Measurements from ENCODE around the gene TRAPPC5. TPM values are rescaled to one million over a fixed set of nuclear protein-coding genes. Genes with fewer than 3 reads are reported as not detected.
"Not testable (repeated sequence)": the region's sequence is repeated elsewhere in the genome, so short reads cannot be mapped to it uniquely, and the experiment has no call there.

TRAPPC5 gene
- total RNA-seq, 1 donor from 2014 or later: 75.3 TPM

DNA sequence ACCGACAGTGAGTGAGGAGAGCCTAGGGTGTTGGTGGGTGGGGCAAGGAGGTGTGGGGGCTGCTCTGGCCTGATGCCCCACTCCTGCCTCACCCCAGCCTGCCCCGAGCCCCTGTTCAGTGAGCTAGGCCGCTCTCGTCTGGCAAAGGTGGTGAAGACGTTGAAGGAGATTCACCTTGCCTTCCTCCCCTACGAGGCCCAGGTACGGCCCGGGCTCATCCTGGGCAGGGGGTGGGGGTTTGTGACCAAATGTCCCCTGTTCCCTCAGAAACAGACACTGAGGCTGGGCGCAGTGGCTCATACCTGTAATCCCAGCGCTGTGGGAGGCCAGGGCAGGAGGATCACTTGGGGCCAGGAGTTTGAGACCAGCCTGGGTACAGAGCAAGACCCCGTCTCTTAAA is 39.8 kb upstream of the TRAPPC5 start:
- no peak overlapping the region for H3K4me3 ChIP-seq
- H3K9me3 ChIP-seq: no peaks in the 10 kb centered on the region
- TF ChIP-seq, protein P1, sequence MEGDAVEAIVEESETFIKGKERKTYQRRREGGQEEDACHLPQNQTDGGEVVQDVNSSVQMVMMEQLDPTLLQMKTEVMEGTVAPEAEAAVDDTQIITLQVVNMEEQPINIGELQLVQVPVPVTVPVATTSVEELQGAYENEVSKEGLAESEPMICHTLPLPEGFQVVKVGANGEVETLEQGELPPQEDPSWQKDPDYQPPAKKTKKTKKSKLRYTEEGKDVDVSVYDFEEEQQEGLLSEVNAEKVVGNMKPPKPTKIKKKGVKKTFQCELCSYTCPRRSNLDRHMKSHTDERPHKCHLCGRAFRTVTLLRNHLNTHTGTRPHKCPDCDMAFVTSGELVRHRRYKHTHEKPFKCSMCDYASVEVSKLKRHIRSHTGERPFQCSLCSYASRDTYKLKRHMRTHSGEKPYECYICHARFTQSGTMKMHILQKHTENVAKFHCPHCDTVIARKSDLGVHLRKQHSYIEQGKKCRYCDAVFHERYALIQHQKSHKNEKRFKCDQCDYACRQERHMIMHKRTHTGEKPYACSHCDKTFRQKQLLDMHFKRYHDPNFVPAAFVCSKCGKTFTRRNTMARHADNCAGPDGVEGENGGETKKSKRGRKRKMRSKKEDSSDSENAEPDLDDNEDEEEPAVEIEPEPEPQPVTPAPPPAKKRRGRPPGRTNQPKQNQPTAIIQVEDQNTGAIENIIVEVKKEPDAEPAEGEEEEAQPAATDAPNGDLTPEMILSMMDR (IDR thresholded peaks at IDR 0.05): no peak
- H3K27ac ChIP-seq: no peak overlapping the region
- peaks cover 30% of the 10 kb centered on the region for H3K4me1 ChIP-seq
- intact Hi-C loops (cut with DNase I): no loop called here
- no peak for DNase-seq
- H3K36me3 ChIP-seq: peaks cover 26% of the 10 kb centered on the region
- H3K27me3 ChIP-seq (ENCODE audit: low read depth): peaks cover 7% of the 10 kb centered on the region
- ATAC-seq: no peak

DNA sequence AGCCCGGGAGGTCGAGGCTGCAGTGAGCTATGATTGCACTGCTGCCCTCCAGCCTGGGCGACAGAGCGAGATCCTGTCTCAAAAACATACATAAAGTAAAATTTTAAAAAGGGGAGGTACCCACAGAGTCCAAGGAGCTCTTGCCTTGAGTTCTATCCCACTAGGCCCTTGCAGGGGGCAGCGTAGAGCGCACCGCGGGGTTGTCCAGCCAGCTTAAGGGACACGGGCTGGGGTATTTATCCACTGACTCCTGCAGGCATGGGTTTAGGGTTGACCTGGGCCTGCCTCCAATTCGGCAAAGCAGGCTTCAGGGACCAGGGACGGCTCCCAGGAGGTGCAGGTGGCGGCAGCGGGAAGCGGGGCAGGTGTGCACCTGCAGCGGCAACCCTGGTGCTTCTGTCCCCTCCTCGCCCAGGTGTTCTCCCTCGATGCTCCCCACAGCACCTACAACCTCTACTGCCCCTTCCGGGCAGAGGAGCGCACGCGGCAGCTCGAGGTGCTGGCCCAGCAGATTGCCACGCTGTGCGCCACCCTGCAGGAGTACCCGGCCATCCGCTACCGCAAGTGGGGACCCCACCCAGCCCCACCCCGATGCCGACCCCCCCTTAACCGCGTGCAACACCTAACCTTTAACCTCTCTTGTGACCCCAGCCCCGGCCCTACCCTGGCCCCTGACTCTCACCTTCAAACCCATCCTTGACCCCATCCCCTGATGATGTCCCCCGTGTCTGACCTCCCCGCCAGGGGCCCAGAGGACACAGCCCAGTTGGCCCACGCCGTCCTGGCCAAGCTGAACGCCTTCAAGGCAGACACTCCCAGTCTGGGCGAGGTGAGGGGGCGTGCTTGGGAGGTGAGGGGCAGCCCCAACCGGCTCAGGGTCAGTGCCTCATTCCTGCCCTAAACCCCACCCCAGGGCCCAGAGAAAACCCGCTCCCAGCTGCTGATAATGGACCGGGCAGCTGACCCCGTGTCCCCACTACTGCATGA is 39.0 kb upstream of the TRAPPC5 start:
- Histone ChIP-seq H3K27me3 (ENCODE audit: low read depth) (peaks cover 7% of the 10 kb centered on the region), H3K9me3 (no peaks in the 10 kb centered on the region), H3K27ac (no peak overlapping the region), H3K4me3 (no peak overlapping the region), H3K36me3 (peaks cover 32% of the 10 kb centered on the region), H3K4me1 (peaks cover 23% of the 10 kb centered on the region)
- intact Hi-C loops (cut with DNase I): no loop called here
- ATAC-seq: no peak
- TF ChIP-seq, protein P1 (IDR thresholded peaks at IDR 0.05): no peak
- no peak for DNase-seq

DNA sequence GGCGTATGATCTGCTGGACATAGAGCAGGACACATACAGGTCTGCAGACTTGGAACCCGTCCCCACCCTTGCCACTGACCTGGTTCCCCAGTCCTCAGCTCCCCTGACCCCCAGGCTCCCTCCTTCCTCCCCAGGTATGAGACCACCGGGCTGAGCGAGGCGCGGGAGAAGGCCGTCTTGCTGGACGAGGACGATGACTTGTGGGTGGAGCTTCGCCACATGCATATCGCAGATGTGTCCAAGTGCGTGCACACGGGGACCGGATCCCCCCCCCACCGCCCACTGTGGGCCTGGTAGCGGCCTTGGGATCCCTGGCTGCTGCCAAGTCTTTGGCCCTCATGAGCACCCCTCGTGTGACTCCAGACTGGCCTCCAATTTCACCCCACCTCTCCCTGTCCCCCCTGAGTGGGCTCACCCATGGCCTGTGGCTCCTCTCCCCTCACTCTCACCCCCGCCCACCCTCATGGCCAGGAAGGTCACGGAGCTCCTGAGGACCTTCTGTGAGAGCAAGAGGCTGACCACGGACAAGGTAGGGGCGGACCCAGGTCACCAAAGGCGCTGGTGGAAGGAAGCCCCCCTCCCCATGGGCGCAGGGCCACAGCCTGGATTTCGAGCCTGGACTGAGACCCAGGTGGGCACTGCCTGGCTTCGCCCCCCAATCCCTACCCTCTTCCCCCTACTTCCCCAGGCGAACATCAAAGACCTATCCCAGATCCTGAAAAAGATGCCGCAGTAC is 38.2 kb upstream of the TRAPPC5 start:
- no peaks in the 10 kb centered on the region for H3K9me3 ChIP-seq
- peaks cover 41% of the 10 kb centered on the region for H3K36me3 ChIP-seq

DNA sequence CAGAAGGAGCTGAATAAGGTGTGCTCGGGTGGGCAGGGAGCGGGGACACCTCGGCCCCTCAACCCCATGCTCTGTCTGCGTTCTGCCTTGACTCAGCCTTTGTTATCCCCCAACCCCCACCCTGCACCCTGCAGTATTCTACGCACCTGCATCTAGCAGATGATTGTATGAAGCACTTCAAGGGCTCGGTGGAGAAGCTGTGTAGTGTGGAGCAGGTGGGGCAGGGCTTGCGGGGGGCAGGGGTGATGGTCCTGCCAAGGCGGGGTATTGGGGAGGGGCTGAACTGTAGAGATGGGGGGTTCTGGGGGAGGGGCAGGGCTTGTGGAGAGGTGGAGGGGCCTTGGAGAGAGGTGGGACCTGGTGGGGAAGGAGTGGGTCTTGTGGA is 37.6 kb upstream of the TRAPPC5 start:
- Histone ChIP-seq H3K27me3 (ENCODE audit: low read depth) (no peaks in the 10 kb centered on the region), H3K4me1 (peaks cover 16% of the 10 kb centered on the region), H3K27ac (no peak overlapping the region), H3K4me3 (no peak overlapping the region), H3K36me3 (peaks cover 43% of the 10 kb centered on the region), H3K9me3 (no peaks in the 10 kb centered on the region)
- TF ChIP-seq, protein P1 (IDR thresholded peaks at IDR 0.05): no peak
- DNase-seq: no peak
- ATAC-seq: no peak
- intact Hi-C loops (cut with DNase I): no loop called here

More for the DNA sequence above, 38.2 kb upstream of the TRAPPC5 start:
- Histone ChIP-seq H3K4me3 (no peak overlapping the region), H3K4me1 (peaks cover 21% of the 10 kb centered on the region), H3K27ac (no peak overlapping the region), H3K27me3 (ENCODE audit: low read depth) (peaks cover 4% of the 10 kb centered on the region)
- no peak for ATAC-seq
- DNase-seq: no peak
- TF ChIP-seq, protein P1 (IDR thresholded peaks at IDR 0.05): no peak
- intact Hi-C loops (cut with DNase I): no loop called here

DNA sequence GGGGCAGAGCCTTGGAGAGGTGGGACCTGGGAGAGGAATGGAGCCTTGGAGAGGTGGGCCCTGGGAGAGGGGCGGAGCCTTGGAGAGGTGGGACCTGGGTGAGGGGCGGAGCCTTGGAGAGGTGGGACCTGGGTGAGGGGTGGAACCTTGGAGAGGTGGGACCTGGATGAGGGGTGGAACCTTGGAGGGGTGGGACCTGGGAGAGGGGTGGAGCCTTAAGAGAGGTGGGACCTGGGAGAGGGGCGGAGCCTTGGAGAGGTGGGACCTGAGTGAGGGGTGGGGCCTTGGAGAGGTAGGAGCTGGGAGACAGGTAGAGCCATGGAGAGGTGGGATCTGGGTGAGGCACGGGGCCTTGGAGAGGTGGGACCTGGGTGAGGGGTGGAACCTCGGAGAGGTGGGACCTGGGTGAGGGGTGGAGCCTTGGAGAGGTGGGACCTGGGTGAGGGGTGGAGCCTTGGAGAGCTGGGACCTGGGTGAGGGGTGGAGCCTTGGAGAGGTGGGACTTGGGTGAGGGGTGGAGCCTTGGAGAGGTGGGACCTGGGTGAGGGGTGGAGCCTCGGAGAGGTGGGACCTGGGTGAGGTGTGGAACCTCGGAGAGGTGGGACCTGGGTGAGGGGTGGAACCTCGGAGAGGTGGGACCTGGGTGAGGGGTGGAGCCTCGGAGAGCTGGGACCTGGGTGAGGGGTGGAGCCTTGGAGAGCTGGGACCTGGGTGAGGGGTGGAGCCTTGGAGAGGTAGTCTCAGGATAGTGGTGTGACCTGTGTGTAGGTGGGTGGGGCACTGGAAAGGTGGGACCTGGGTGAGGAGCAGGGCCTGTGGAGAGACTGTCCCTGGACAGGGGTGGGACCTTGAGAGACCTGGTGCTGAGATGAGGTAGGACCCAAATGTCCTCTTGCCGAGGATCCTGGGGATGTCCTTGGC is 36.7 kb upstream of the TRAPPC5 start:
- H3K27ac ChIP-seq; DNase-seq; ATAC-seq; intact Hi-C loops (cut with DNase I); H3K4me3 ChIP-seq; H3K27me3 ChIP-seq (ENCODE audit: low read depth); H3K9me3 ChIP-seq; H3K4me1 ChIP-seq: not testable (repeated sequence)
- peaks cover 43% of the 10 kb centered on the region for H3K36me3 ChIP-seq
